ENCODE data around the gene GOLGA6L6.
"Not testable (repeated sequence)": the region's sequence is repeated elsewhere in the genome, so short reads cannot be mapped to it uniquely, and the experiment has no call there.

GOLGA6L6 gene, protein sequence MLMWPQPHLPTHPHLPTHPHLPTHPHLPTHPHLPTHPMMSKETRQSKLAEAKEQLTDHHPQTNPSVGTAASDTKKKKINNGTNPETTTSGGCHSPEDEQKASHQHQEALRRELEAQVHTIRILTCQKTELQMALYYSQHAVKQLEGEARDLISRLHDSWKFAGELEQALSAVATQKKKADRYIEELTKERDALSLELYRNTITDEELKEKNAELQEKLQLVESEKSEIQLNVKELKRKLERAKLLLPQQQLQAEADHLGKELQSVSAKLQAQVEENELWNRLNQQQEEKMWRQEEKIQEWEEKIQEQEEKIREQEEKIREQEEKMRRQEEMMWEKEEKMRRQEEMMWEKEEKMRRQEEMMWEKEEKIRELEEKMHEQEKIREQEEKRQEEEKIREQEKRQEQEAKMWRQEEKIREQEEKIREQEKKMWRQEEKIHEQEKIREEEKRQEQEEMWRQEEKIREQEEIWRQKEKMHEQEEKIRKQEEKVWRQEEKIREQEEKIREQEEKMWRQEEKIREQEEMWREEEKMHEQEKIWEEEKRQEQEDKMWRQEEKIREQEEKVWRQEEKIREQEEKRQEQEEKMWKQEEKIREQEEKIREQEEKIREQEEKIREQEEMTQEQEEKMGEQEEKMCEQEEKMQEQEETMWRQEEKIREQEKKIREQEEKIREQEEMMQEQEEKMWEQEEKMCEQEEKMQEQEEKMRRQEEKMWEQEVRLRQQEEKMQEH

DNA sequence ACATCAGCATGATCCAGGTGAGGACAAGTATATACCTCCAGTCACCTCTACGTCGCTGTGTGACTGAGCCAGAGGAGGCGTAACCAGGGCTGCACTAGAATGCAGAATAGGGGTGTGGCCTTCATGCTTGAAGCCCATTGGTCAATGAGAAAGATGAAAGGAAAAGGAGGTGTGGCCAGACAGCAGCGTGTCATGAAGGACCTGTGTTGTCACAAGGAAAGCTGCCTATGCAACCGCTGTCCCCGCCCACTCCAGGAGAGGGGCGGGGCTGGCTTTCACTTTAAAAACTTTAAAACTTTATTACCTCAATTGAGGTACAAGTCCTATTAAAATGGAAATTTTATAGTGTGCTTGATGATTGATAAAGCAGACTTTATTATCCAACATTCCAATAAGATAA, at the start of gene GOLGA6L6:
GOLGA6L6 (minus strand) TSS at position 101 of the 400 bp plus-strand sequence; CDS start at position 10, 91 bp downstream.
- not testable (repeated sequence) for DNase-seq

DNA sequence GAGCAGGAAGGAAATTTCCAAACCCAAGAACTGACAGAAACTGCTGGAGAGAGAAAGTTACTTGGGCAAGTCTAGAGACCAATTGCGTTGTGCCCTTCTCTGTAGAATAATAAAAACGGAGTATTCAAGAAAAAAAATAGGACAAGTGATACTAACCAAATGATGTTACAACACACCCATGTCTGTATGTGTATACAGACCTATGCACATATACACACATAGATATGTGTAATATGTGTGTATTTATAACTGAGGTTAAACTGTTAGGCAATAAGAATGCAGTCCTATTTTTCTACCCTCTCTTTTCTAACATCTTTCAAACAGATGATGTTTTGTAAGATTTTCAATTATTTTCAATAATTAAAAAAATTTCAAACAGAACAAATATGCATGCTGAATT, 48.5 kb upstream of the GOLGA6L6 start:
- DNase-seq: not testable (repeated sequence)

DNA sequence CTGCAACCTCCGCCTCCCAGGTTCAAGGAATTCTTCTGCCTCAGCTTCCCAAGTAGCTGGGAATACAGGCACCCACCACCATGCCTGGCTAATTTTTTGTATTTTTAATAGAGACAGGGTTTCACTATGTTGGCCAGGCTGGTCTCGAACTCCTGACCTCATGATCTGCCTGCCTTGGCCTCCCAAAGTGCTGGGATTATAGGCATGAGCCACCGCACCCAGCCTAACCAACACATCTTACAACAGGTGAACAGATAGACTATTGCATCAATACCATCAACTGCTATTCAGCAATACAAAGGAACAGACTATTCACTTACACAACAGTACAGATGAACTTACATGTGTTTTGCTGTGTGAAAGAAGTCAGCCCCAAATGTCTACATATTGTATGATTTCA, 45.2 kb upstream of the GOLGA6L6 start:
- not testable (repeated sequence) for DNase-seq

DNA sequence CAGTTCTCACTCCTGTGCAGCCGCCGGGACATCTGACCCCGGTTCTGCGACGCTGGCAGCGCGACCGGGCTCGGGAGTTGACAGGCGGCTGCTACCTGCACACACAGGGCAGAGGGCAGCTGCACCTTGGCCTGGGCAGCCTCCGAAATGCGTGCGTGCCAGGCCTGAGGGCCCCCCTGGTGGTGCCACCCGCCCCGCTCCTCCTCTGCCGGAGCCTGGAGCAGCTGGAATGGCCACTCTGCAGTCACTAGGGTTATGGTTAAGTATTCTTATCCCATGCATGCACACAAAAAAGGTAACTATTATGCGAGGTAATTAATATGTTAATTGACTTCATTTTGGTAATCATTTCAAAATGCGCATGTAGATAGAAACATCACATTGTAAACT, 41.1 kb upstream of the GOLGA6L6 start:
- DNase-seq: not testable (repeated sequence)

DNA sequence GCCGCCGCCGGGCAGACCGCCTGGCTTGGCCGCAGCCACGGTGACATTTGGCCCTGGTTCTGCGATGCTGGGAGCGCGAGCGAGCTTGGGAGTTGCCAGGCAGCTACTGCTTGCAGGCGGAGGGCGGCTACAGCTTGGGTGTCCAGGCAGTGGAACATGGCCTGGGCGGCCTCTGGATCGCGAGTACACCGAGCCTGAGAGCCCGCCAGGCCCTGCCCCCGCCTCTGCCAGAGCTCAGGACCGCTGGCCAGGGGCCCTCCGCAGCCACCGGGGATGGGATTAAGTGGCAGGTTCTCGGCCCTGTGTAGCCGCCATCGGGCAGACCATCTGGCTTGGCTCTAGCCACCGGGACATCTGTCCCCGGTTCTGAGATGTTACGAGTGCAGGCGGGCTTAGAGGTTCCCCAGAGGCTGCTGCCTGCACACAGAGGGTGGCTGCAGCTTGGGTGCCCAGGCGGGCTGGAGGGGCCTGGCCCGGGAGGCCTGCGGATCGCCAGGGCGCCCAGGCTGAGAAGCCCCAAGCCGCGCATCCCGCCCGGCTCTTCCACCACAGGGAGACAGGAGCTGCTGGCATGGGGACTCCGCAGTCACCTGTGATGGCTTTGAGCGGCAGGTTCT, 40.6 kb upstream of the GOLGA6L6 start:
- not testable (repeated sequence) for DNase-seq

DNA sequence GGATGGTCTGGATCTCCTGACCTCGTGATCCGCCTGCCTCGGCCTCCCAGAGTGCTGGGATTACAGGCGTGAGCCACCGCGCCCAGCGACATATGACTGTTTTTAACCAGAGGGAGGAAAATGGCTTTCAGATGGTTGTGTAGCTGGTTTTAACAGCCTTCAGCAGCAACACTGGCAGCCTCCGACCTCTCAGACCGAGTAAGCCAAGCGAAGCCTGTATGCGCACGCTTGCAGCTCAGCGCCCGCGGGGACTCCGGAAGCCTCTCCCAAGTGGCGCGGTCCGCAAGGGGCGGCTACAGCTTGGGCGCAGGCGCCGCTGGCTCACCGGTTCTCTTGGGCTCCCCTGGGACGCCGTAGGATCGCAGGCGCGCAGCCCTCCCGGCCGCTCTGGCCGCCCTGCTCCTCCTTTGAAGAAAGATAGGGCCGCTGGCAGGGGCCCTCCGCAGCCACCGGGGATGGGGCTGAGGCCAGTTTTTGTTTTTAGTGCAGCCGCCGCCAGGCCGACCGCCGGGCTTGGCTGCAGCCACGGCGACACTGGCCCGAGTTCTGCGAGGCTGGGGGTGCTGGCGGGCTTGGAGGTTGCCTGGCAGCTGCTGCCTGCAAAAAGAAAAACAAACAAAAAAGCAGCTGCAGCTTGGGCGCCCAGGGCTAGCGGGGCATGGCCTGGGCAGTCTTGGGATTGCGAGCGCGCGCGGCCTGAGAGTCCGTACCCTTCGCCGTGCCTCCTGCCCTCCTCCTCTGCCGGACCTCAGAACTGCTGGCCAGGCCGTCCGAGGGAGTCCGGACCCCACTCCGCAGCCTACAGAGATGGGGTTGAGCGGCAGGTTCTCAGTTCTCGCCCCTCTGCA, 39.9 kb upstream of the GOLGA6L6 start:
- not testable (repeated sequence) for DNase-seq

DNA sequence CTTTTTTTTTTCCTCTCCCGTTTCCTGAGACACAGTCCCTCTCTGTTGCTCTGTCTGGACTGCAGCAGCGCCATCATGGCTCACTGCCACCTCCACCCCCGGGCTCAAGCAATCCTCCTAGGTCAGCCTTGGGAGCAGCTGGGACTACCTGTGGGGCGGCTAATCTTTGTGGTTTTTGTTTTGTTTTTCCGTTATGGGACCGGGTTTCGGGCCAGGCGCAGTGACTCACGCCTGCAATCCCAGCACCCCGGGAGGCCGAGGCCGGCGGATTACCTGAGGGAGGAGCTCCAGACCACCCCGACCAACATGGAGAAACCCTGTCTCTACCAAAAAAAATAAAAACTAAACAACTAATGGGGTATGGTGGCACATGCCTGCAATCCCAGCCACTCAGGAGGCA, 38.1 kb upstream of the GOLGA6L6 start:
- DNase-seq: not testable (repeated sequence)

DNA sequence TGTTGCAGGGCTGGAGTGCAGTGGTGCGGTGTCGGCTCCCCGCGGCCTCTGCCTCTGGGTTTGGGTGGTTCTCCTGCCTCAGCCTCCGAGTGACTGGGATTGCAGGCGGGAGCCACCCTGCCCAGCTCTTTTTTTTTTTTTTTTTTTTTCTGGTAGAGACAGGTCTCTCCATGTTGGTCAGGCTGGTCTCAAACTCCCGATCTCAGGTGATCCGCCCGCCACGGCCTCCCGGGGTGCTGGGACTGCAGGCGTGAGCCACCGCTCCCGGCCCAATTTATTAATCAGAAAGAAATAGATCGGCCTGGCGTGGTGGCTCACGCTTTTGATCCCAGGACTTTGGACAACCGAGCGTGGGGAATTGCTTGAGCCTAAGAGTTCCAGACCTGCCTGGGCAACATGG, 9.7 kb upstream of the GOLGA6L6 start:
- not testable (repeated sequence) for DNase-seq

DNA sequence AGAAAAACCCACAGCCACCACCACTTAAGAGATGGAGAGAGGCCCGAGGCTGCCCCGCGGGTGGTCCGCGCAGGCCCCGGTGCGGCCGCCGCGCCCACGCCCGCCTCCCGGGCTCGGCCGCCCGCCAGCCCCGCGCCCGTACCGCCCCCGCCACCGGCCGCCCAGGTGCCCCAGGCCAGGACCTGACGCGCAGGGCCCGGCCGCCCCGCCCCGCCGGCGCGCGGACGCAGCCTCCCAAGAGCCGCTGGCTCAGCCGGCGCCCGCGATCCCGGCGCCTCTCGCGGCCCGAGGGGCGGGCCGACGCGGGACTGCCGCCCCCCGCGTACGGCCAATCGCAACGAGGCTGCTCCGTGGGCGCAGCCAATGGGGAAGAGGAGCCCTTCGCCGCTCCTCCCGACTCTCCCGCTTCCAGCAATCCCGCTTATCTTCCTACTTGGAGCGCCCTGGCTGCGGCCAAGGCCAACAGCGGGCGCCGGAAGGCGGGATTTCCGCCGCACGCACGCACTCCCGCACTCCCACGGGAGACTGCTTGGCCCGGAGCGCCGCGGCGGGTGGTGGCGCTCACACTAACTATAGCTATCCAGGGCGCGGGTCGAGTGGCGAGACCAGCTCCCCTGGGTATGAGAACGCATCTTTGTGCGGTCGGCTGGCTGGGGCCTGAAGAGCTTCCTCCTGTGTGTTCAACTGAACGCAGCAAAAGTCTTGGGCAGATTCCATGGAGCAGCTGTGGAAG, 35.5 kb downstream of the GOLGA6L6 start:
- not testable (repeated sequence) for DNase-seq

DNA sequence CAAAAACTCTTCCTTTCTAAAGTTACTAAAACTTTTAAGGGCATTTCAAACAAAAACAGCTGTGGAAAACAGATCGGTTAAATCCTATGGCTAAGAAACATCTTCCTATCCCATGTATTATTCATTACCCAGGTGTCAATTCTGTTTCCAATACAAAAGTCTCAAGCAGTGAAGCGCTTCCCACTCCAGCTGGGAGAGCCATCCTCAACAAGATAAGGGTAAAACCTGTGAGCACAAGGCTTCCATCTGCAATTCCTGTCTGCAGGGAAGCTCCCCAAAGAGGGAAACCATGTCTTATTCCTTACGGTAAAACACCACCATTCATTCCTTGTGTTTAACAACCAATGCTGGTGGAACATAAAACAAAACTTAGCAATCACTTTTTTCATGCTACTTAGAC, 38.8 kb downstream of the GOLGA6L6 start:
- DNase-seq: not testable (repeated sequence)

DNA sequence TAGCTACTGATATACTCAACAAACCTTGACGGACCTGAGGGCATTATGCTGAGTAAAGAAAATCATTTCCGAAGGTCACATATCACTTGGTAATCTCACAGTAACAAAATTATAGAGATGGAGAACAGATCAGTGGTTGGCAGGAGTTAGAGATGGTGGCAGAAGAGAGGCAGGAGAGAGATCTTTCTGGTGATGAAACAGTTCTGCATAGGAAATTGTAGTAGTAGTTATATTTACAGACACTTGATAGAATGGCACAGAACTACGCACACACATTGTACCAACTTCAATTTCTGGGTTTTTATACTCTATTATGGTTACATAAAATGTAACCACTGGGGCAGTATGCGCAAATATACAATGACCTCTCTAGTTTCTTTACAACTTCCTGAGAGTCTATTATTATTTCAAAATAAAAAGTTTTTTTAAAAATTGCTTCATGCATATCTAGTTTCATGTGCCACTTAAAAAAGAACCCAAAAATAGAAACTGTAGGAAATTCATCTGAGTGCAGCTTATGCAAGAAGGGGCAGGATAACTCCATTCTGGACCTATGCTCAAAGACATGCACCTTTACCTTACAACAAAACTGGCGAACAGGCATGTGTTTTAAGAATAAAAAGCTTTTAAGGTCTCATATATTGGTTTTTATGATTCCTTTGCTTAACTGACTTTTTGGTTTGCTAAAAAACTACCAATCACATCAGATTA, 39.9 kb downstream of the GOLGA6L6 start:
- DNase-seq: not testable (repeated sequence)

DNA sequence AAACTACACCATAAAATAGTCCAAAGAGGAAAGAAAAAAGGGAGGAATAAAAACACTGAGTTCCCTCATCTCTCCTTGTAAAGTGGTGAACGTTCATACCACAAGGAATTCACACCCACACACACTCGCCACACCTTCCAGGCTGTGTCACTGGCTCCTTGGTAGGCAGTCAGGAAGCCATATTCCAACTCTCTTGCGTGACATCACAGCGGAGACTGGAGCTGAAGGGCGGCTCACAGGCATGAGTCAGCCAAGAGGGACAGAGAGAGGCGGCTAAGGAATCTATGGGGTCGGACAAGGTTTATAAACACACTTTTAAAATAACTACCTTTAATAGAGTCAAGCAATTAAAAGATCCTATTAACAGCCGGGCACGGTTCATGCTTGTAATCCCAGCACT, 43.8 kb downstream of the GOLGA6L6 start:
- DNase-seq: peak; percentile 0

DNA sequence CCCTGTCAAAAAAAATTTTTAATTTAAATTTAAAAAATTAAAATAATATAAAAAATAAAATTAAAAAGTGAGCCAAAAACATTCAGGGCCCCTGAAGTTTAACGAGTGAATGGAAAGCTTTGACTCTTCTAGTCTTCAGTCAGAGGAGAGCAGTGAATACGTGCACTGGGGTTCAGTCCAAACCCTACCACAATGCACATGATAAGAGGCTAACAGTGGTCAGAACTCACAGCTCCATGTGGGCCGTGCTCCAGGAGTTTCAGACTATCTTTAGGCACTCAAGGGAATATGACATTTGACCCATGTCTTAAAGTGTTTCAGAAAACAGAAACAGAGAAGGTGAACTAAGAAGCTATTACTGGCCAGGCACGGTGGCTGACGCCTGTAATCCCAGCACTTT, 48.6 kb downstream of the GOLGA6L6 start:
- not testable (repeated sequence) for DNase-seq

DNA sequence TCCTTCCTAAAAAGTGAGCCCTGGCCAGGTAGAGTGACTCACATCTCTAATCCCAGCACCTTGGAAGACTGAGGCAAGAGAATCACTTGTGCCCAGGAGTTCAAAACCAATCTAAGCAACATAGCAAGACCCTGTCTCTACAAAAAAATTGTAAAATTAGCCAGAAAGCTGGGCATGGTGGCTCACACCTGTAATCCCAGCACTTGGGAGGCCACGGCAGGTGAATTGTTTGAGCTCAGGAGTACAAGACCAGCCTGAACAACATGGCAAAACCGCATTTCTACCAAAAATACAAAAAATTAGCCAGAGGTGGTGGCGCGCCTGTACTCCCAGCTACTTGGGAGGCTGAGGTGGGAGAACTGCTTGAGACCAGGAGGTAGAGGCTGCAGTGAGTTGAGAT, 49.0 kb downstream of the GOLGA6L6 start:
- not testable (repeated sequence) for DNase-seq

DNA sequence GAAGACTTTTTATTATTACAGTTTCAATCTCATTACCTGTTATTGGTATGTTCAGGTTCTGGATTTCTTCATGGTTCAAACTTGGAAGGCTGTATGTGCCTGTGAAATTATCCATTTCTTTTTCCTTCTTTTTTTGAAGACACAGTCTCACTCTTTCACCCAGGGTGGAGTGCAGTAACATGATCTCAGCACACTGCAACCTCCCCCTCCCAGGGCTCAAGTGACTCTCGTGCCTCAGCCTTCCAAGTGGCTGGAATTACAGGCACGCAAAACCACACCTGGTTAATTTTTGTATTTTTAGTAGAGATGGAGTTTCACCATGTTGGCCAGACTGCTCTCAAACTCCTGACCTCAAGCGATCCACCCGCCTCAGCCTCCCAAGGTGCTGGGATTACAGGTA, 52.3 kb downstream of the GOLGA6L6 start:
- not testable (repeated sequence) for DNase-seq
